ACHN (cell line): ENCODE measurements around the gene GSG1L.

Experiments used
- DNase-seq: peaks from one replicate; pipeline ENCODE4 v3.0.0-alpha.2; 2015
- in situ Hi-C: cut with HindIII; loops from 2 replicates; pipeline ENCODE4 v1.10.0; 2017; ENCODE audit warnings: low sequenced_read_pairs, low pct_ligation_motif_present, low pct_unique_long_range_greater_than_20kb

The GSG1L gene

DNA sequence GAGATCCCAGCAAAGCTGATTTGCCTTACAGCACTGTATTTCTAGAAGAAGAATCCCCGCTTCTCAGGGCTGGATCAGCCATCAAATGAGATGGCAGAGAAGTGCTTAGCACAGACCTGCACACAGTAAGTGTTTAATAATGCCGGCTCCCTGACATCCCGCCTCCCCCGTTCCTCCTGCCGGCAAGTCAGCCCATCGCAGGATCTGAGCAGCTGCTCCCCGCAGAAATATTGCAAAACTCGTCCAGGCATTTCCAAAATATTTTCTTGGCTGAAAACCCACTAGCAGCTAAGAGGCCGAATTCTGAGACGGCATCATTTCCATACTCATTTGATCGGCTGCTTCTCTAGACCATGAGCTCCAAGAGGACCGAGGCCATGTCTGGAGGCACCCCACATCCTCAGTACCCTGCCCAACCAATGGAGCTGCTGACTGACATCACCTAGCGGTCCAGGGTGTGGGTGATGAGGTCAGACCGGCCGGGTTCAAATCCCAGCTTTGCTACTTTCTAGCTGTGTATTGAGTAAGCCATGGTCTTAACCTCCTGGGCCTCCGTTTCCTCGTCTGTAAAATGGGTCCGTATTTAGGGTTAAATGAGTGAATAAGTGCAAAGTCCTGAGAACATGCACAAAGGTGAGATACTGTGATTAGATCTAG lies 262.1 kb downstream of the GSG1L start:
- in situ Hi-C loops = no loop called here
- DNase-seq = no peak

DNA sequence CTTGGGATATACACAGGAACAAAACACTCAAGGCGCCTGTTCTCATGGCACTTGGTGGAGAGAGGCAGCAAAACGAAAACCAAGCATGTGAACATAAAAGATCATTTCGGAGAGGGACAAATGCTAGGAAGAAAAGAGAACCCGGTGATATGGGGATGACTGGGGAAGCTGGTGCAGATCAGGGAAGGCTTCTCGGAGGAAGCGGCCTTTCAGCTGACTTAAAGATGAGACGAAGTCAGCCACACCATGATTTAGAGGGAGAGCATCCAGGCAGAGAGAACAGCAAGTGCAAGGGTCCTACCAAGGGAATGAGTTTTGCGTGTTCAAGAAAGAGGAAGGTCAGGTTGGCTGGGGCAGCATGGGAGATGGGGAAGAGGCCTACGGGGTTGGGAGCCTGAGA lies 262.7 kb downstream of the GSG1L start:
- DNase-seq = no peak

DNA sequence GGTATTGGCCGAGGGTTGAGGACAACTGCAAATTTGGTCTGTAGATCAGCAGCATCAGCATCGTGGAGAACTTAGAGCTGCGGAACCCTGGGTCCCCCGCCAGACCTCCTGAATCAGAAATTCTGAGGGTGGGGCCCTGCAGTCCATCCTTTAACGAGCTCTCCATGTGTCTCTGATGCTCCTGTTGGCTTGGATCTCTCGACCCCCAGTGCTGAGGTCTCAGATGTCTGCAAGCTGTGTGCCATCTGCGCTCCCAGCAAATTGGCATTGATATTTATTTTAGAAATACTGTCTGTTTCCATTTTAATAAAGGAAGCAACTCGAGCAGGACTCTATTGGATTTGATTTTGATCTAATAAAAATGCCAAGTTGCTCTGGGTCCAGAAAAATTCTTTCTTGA lies 263.6 kb downstream of the GSG1L start:
- in situ Hi-C loops = no loop called here
- DNase-seq = no peak

More for the DNA sequence above, 262.7 kb downstream of the GSG1L start:
- in situ Hi-C loops = no loop called here

DNA sequence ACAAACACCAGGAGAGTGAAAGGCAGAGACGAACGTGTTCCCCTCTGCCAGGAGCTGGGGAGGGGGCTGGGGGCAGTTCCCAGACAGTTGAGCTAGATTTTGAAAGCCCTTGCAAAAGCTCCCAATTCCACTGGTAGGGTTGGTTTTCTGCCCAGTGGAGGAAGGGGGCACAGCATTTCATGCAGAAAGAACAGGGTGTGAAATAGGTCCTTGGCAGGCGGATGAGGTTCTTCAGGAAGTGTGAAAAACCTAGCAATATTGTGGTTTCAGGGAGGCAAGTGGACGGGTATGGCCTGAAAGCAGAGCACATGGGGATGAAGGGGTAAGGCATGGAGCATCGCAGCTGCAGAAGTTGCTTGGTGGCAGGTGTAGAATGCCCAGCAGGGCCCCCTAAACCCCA lies 265.3 kb downstream of the GSG1L start:
- in situ Hi-C loops = no loop called here
- DNase-seq = no peak

DNA sequence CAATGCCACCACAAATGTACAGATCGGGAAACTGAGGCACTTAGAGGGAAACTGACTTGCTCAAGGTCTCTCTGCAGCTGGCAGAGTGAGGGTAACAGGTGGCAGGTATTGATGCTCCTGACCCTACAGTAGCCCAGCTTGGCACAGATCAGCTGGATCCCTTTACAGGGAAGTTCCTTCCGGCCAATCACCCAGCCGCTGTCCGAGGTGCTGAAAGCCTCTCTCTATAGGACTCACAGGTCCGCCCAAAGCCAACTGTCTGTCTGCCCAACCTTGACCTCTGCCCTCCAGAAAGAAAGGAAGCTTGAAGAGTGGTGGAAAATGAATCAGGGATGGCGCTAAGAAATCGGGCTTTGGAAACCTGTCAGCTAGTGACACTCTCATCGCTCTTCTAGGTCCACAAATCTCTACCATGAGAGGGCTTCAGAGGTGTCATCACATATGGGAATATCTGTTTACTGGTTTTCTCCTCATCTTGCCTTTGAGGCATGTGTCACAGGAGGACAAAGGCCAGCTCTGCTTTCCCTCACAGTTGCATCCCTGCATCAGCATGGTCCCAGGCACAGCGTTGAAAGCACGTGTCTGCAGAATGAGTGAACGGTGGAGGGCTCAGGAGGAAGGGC lies 267.4 kb downstream of the GSG1L start:
- DNase-seq = peak; percentile 72

DNA sequence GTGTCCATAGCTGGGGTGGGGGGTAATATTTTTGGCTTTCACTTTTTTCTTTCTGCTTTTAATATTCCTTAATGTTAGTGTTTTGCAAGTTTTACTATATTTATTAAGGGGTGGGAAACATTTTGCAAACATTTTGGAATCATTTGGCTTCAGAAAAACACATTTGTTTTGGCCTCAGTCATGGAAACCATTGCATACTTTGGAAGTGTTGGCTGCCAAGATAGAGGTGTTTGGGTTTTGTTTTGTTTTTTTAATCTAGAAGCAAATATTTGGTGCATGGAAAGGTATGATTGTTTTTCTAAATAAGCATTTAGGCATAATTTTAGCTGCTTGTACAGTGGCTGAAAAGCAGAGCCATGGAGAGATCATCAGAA lies 270.3 kb downstream of the GSG1L start:
- in situ Hi-C loops = no loop called here
- no peak for DNase-seq

More for the DNA sequence above, 267.4 kb downstream of the GSG1L start:
- in situ Hi-C loops = no loop called here

DNA sequence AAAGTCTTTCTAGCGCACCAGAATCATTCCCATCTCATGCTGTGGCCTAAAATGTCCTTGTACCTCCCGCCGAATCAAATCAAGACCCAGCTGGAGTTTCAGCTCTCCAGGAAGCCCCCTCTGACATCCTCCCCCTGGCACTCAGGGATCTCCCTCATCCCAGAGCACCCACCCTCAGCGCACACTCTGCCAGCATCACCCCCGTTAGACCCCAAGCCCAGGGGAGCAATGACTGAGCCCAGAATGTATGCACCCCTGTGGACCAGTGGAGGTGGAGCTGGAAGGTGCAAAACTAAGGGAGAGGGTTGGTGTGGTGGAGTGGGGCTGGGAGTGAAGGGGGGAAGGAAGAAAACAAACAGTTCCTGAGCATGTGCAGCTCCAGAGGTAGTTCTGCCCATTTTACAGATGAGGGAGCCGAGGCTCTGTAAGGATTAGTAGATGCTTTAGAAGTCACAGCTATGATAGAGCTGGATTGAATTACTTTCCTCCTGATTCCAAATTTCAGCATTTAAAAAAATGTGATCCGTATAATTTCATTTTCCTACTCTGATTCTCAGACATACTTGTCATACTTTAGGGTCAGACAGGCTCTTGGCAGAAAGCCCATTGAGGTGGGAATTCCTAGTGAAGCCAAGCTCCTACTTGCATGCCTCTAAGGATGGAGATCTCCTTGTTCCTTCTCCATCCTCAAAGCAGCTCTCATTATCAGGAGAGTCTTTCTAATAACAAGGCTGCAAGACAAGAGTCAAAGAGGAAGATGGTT lies 270.8 kb downstream of the GSG1L start:
- no peak for DNase-seq
- in situ Hi-C loops = no loop called here

DNA sequence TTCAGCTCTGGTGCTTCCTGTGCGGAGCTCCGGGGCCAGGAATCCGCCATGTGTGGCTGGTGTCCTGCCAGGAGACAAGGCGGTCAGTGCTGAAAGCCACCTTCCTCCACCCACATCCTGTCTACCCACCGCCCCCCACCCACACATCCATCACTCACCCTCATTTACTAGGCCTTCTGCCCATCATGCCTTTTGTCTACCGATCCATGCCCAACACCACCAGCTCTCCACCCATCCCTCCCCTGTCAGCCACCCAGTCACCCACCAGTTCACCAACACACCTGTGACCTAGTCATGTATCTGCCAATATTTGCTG lies 272.2 kb downstream of the GSG1L start:
- DNase-seq = no peak
- in situ Hi-C loops = no loop called here

DNA sequence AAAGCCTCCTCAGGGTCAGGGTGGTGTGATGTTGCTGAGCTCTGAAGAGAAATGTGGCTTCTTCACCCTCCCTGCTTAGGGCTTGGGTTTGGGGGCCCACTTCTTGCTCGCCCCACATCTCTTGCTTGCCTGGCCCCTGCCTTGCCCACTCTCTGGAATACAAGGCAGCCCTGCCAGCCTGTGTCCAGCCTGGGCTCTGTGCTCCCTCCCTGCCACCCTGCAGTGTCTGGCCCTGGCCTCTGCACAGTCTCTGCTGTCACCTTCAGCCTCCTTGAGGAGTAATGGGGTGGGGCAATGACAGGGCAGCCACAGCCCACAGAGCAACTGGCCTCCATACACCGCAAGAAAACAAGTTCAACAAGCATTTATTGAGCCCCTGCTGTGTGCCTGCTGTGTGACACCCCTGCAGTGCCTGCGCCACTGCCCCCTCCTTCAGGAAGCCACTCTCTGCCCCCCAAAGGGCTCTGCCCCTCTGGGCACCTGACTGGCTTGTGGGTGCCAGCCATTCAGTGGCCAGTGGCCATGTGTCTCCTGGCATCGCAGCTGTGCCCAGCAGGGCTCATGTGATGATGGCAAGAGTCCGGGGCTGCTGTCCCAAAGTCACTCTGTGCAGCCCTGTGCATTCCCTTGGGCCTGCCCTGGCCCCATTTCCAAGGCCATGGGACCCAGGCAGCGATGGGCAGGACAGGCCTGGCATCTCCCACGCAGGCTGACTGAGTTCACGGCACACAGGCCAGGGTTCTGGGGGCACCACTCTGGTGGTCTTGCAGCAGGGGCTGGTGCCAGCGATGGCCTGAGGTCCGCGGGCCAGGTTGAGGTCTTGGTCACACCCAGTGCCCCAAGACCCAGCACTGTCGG lies 272.7 kb downstream of the GSG1L start:
- in situ Hi-C loops = no loop called here

DNA sequence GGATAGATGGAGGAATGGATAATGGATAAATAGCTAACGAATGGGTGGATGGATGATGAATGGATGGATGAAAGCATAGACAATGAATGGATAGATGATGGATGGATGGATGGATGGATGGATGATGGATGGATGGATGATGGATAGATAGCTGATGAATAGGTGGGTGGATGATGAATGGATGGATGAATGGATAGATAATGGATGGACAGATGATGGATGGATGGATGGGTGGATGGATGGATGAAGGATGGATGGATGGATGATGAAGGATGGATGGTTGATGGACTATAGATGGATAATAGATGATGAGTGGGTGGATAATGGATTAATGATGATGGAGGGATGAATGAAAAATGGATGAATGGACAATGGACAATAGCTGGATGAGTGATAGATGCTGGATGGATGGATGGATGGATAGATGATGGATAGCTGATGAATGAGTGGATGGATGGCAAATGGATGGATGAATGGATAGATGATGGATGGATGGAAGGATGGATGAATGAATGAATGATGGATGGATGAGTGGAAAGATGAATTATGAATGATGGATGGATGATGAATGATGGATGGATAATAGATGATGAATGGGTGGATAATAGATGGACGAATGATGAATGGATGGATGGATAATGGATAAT lies 273.8 kb downstream of the GSG1L start:
- no peak for DNase-seq
- in situ Hi-C loops = no loop called here

More for the DNA sequence above, 272.7 kb downstream of the GSG1L start:
- no peak for DNase-seq

DNA sequence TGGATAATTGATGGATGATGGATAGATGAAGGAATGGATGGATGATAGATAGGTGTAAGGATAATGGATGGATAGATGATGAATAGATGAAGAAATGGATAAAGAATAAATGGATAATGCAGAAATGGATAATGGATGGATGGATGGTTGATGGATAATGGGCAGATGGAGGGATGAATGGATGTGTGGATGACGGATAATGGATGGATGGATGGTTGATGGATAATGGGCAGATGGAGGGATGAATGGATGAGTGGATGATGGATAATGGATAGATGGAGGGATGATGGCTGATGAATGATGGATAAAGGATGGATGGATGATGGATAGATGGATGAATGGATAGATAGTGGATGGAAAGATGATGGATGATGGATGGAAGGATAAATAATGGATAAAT lies 274.4 kb downstream of the GSG1L start:
- no peak for DNase-seq
- in situ Hi-C loops = no loop called here

DNA sequence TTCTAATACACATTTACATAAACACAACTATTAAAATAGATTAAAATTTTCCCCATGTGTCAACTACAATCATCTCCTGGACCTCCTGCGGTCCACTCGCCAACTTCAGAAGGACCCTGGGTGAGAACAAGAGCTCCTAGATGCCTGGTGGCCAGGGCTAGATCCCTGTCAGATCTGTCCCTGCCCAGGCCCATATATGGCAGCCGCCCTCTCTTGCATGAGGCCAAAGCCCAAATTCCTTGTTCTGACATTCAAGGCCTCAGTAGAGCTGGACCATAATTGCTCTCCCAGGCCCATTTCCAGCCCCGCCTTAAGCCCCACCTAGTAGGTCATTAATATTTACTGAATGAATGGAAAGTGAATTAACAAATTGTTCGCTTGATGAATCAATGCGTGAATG lies 275.8 kb downstream of the GSG1L start:
- in situ Hi-C loops = no loop called here

DNA sequence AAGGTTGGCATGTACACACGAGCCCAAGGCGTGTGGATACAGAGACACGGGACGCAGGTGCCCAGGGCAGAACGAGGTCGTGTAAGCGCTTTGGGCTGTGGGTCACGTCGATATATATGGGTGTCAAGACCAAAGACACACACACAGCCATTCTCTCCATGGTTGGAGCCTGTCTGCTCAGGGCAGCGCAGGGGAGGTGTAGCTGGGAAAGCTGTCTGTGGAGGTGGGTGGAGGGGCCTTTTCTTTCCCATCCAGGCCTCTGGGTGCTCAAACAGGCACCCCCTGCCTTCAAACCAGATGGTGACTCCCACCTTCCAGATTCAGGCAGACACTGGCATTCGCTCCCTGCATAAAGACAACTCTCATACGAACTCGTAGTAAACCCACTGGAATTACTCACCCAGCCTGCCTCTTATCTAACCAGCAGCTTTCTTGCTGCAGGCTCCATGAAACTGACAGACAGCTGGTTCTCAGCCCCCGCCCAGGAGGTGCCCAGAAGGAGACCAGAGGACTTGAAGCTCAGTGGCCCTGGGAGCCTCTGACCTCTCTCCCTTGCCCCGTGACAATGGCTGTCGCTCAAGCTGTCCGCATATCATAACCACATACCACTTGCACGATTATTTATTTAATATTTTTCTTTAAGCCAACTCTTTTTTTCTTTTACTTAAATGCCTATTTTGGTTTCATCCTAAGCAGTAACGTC lies 276.4 kb downstream of the GSG1L start:
- in situ Hi-C loops = no loop called here
- DNase-seq = no peak

More for the DNA sequence above, 275.8 kb downstream of the GSG1L start:
- no peak for DNase-seq

DNA sequence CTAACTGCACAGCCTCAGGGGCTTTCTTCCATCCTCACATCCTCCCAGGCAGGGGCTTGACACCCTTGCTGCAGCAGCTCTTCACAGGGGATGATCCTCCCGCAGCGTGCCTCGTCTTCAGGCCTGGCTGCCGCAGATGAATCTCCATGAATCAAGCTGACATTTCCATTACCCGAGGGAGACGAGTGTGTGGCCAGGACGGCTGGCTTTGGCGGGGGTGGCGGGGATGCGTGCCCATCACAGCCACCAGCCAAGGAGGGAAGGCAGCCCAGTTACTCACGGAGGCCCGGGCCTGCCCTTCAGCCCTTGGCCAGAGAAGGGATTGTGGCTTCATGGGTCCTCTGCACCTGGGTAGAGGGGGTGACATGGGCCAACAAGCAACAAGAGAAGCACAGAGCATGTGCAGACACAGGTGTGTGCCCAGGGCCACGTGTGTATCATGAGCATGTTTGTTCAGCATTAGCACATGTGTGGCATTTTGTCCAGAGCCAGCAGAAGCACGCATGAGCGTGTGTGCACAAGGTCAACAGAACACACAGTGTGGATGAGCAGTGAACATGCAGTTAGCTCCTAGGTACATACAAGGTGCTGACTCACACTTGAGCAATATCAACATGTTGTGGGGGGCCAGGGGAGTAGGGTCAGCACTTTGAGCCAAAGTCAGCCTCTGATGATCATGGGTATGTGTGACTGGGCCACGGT lies 277.1 kb downstream of the GSG1L start:
- no peak for DNase-seq
- in situ Hi-C loops = no loop called here

DNA sequence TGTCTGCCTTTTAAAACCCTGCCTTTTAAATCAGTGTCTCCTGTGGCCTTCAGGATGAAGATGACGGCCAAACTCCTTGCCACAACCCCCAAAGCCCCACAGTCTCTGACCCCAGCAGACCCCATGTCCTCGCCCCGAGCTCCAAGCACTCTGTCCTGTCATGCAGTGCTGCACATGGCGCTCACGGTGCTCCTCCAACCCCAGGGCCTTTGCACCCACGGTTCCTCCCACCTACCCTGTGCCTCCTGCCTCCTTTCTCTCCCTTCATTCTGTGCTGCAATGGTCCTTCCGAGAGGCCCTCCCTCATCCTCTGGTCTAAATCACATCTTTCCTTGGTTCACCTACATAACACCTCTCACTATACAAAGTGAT lies 278.2 kb downstream of the GSG1L start:
- no peak for DNase-seq
- in situ Hi-C loops = no loop called here

DNA sequence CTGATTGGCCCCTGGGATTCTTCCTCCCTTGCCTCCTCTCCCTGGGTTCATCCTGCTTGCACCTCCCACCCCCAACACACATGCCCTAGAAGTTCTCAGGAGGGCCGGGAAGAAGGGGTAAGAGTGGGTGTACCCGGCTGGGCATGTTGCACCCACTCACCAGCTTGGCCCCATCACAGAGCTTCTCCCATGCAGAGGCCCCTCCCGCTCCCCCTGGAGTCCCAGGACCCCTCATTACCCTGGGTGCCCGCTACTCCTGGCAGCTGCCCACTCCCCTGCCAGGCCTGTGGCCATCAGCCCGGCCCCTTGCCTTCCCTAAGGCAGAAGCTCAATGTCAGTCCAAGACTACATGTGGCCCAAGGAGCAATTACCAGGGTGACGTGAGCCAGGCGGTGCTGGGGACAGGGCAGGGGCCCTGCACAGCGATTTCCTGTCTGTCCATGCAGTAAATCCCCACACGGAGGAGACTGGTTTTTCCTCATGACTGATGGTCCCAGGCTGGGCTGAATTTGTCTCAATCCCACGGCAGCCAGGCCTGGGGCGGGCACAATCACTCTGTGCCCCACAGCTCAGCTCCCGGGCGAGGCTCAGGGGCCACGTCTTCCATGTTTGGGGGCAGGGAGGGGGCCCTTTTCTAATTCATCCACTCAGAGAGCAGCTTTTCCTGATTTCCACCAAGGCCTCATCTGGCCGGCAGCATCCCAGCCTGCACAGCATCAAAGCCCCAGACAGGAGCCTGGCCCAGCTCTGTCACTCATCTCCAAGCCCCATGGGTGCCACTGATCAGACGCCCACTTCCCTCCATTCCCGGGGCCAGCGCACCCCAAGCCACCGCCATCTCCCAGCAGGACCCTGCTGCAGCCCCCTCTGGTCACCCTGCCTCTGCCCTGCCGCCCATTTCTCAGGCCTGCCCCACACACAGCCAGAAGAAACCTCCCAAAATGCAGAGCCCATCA lies 278.9 kb downstream of the GSG1L start:
- in situ Hi-C loops = no loop called here
- no peak for DNase-seq
